Cardiac fibroblast (primary cell): ENCODE results near the gene NFKBIL1.

Experiments used
- DNase-seq, 2 donors: peaks; one replicate each; pipeline versions ENCODE4 v3.0.0 to v3.0.0-alpha.2; 2010; ENCODE audit warnings: low read depth in 2 of 2
- H3K4me3 ChIP-seq, 2 donors: replicated peaks in 1 of 2; 1 replicate in 1 of 2; 2 replicates in 1 of 2; pipeline ENCODE4 v1.5.1; 2011; ENCODE audit warnings: low read depth in 2 of 2, low read length in 2 of 2, mild to moderate bottlenecking in 2 of 2, moderate library complexity in 1 of 2
- TF ChIP-seq, protein P1 (sequence below): IDR thresholded peaks from one replicate; pipeline ENCODE4 v1.5.1; 2011; ENCODE audit warnings: low read depth, mild to moderate bottlenecking, low read length, inconsistent platforms

NFKBIL1 gene

GRCh38 chr6:31521835-31522234 lies 25.6 kb upstream of the NFKBIL1 start:
- DNase-seq: no peak
- TF ChIP-seq, protein P1, sequence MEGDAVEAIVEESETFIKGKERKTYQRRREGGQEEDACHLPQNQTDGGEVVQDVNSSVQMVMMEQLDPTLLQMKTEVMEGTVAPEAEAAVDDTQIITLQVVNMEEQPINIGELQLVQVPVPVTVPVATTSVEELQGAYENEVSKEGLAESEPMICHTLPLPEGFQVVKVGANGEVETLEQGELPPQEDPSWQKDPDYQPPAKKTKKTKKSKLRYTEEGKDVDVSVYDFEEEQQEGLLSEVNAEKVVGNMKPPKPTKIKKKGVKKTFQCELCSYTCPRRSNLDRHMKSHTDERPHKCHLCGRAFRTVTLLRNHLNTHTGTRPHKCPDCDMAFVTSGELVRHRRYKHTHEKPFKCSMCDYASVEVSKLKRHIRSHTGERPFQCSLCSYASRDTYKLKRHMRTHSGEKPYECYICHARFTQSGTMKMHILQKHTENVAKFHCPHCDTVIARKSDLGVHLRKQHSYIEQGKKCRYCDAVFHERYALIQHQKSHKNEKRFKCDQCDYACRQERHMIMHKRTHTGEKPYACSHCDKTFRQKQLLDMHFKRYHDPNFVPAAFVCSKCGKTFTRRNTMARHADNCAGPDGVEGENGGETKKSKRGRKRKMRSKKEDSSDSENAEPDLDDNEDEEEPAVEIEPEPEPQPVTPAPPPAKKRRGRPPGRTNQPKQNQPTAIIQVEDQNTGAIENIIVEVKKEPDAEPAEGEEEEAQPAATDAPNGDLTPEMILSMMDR: no peak

GRCh38 chr6:31525553-31525931 lies 21.9 kb upstream of the NFKBIL1 start:
- H3K4me3 ChIP-seq: no peak overlapping the region
- no peak for DNase-seq
- TF ChIP-seq, protein P1: no peak

More at GRCh38 chr6:31521835-31522234, 25.6 kb upstream of the NFKBIL1 start:
- H3K4me3 ChIP-seq: no peak overlapping the region

DNA sequence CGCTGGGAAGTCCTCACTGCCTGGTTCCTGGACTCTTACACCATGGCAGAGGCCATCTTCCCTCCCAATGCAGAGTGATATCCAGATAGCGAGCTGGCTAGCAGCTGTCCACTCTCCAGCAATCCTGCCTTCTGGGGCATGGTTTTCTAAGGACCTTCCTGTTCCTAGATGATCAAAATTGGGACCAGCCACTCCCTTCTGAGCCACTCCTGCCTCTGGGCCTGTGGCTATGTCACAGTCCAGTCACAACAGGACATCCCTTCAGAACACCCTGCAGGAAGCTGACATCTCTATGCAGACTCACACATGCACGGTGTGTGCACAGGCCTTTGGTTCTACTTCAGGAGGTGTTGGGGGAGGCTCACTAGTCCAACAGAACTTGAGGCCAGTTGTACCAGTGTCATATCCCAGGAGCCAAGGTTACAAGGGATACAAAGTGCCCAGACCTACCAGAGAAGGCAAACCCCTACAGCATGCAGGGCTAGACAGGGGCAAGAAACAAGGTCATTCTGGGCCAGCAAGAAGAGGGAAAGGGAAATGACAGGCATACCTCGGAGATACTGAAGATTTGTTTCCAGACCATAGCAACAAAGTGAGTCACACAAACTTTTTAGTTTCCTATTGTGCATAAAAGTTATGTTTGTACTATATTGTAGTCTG lies 21.3 kb upstream of the NFKBIL1 start:
- H3K4me3 ChIP-seq: no peak overlapping the region
- DNase-seq: peak; percentile 72 to 79
- TF ChIP-seq, protein P1: no peak

DNA sequence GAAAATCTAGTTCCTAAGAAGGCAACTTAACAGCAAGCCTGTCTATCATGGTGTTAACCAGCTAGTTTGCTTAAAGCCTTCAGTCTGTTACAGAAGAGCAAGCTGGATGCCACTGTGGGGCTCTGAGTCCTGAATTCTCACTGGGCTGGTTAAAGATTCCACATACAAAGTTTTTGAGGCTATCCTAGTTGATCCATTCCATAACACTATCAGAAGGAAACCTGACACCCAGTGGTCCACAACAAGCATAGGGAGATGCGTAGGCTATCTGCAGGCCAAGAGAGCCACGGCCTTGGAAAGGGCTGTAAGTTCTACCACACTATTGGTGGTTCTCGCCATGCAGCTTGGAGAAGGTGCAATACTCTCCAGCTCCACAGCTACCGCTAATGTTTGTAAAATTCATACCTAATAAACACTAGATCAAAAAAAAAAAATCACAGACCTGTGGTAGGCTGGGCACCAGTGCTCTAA lies 19.1 kb upstream of the NFKBIL1 start:
- TF ChIP-seq, protein P1: no peak
- no peak overlapping the region for H3K4me3 ChIP-seq
- DNase-seq: no peak

- H3K4me3 ChIP-seq: no peak within 1 kb of the TSS
- no peak for DNase-seq
- TF ChIP-seq, protein P1: no peak
These were observed 18.5 kb upstream of the NFKBIL1 start, which contains the start of gene MCCD1 for GRCh38 chr6:31528821-31529328. MCCD1 (plus strand) TSS chr6:31528962; CDS start chr6:31529015, 53 bp downstream.

- H3K4me3 ChIP-seq: no peak overlapping the region
- DNase-seq: no peak
- TF ChIP-seq, protein P1: no peak
These were observed 17.9 kb upstream of the NFKBIL1 start for GRCh38 chr6:31529329-31530150.
